SK-N-SH treated with all-trans-retinoic acid at 6 μM for 48 hours (cell line): ENCODE measurements around the gene HDAC4.

ENCODE experiments used
- ARNTL ChIP-seq: fragments of 450-650 bp; formaldehyde crosslinking; IDR thresholded peaks from 2 replicates; pipeline ENCODE4 v1.5.0; 2020; ENCODE audit warnings: low read depth, mild to moderate bottlenecking, moderate library complexity, borderline replicate concordance
- ESRRG ChIP-seq: fragments of 250-450 bp; sonication (Bioruptor Pico); IDR thresholded peaks from 2 replicates; pipeline ENCODE4 v1.6.1; 2021; ENCODE audit warnings: mild to moderate bottlenecking
- GLIS3 ChIP-seq: fragments of 250-450 bp; sonication (Bioruptor Pico); IDR thresholded peaks from 2 replicates; pipeline ENCODE4 v1.5.0; 2020; ENCODE audit warnings: mild to moderate bottlenecking, moderate library complexity
- ISL1 ChIP-seq: fragments of 250-450 bp; sonication (Bioruptor Pico); IDR thresholded peaks from 2 replicates; pipeline ENCODE4 v2.1.2; 2022; ENCODE audit warnings: mild to moderate bottlenecking, moderate library complexity
- OSR1 ChIP-seq: fragments of 250-450 bp; sonication (Bioruptor Pico); IDR thresholded peaks from 2 replicates; pipeline ENCODE4 v1.8.0; 2022; ENCODE audit warnings: moderate library complexity, mild to moderate bottlenecking, inconsistent platforms
- PPARA ChIP-seq: fragments of 250-450 bp; sonication (Bioruptor Pico); IDR thresholded peaks from 2 replicates; pipeline ENCODE4 v1.5.0; 2020; ENCODE audit warnings: mild to moderate bottlenecking, borderline replicate concordance
- RARB ChIP-seq: fragments of 250-450 bp; sonication (Bioruptor Pico); IDR thresholded peaks from 2 replicates; pipeline ENCODE4 v1.8.0; 2021; ENCODE audit warnings: mild to moderate bottlenecking, moderate library complexity
- SNAI2 ChIP-seq: fragments of 250-450 bp; sonication (Bioruptor Pico); IDR thresholded peaks from 2 replicates; pipeline ENCODE4 v1.5.0; 2020; ENCODE audit warnings: mild to moderate bottlenecking, moderate library complexity
- ZFP30 ChIP-seq: fragments of 450-650 bp; formaldehyde crosslinking; IDR thresholded peaks from 2 replicates; pipeline ENCODE4 v1.5.0; 2022; ENCODE audit warnings: mild to moderate bottlenecking, moderate library complexity
- ZNF565 ChIP-seq: fragments of 450-650 bp; formaldehyde crosslinking; conservative IDR thresholded peaks from 2 replicates; pipeline ENCODE4 v1.5.0; 2020; ENCODE audit warnings: low read depth, mild to moderate bottlenecking, moderate library complexity
- ZNF70 ChIP-seq: fragments of 450-650 bp; formaldehyde crosslinking; IDR thresholded peaks from 2 replicates; pipeline ENCODE4 v1.5.0; 2020; ENCODE audit warnings: mild to moderate bottlenecking, moderate library complexity
- TF ChIP-seq, protein P1 (sequence below): fragments of 250-450 bp; sonication (Bioruptor Pico); IDR thresholded peaks from 2 replicates; pipeline ENCODE4 v1.5.1; 2021; ENCODE audit warnings: mild to moderate bottlenecking, moderate library complexity
- TF ChIP-seq, protein P2 (sequence below): fragments of 250-450 bp; sonication (Bioruptor Pico); IDR thresholded peaks from 2 replicates; pipeline ENCODE4 v1.8.0; 2020; ENCODE audit warnings: mild to moderate bottlenecking, moderate library complexity, borderline replicate concordance
- TF ChIP-seq, protein P3 (sequence below): fragments of 250-450 bp; sonication (Bioruptor Pico); IDR thresholded peaks from 2 replicates; pipeline ENCODE4 v1.8.0; 2021; ENCODE audit warnings: low read depth, mild to moderate bottlenecking, moderate library complexity, borderline replicate concordance

DNA sequence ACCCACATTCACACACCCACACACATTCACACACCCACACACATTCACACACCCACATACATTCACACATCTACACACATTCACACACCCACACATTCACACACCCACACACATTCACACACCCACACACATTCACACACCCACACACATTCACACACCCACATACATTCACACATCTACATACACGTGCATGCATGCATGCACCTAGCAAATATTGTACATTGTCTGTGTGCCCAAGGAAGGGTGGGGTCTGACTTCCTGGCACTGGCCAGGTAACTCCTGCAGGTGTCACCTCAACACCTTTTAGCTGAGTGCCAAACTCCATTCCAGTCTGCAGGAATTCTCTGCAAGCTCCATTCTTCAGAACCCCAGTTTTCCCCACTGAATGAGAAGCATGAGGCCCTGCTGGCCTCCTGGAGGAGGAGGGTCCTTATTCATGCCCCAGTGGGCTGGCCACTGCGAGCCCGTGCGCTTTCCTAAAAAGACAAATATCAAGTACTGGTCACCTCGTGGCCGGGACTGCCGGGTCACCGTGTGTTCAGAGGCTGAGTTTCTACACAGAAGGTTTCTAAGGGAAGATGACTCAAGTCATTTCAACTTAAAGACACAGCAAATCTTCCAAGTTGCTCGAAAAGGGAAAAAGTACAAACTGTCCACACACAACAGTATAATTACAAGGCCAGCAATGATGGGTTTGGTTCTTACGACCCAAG is 131.5 kb downstream of the HDAC4 start:
- TF ChIP-seq, protein P1, sequence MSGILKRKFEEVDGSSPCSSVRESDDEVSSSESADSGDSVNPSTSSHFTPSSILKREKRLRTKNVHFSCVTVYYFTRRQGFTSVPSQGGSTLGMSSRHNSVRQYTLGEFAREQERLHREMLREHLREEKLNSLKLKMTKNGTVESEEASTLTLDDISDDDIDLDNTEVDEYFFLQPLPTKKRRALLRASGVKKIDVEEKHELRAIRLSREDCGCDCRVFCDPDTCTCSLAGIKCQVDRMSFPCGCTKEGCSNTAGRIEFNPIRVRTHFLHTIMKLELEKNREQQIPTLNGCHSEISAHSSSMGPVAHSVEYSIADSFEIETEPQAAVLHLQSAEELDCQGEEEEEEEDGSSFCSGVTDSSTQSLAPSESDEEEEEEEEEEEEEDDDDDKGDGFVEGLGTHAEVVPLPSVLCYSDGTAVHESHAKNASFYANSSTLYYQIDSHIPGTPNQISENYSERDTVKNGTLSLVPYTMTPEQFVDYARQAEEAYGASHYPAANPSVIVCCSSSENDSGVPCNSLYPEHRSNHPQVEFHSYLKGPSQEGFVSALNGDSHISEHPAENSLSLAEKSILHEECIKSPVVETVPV (CRISPR knock-in tag) = no peak
- no peak for TF ChIP-seq ESRRG (CRISPR knock-in tag)
- no peak for TF ChIP-seq ISL1 (CRISPR knock-in tag)
- TF ChIP-seq ZFP30 = no peak
- TF ChIP-seq SNAI2 (CRISPR knock-in tag) = no peak
- no peak for TF ChIP-seq ARNTL (CRISPR knock-in tag)
- no peak for TF ChIP-seq ZNF70 (CRISPR knock-in tag)
- TF ChIP-seq, protein P2, sequence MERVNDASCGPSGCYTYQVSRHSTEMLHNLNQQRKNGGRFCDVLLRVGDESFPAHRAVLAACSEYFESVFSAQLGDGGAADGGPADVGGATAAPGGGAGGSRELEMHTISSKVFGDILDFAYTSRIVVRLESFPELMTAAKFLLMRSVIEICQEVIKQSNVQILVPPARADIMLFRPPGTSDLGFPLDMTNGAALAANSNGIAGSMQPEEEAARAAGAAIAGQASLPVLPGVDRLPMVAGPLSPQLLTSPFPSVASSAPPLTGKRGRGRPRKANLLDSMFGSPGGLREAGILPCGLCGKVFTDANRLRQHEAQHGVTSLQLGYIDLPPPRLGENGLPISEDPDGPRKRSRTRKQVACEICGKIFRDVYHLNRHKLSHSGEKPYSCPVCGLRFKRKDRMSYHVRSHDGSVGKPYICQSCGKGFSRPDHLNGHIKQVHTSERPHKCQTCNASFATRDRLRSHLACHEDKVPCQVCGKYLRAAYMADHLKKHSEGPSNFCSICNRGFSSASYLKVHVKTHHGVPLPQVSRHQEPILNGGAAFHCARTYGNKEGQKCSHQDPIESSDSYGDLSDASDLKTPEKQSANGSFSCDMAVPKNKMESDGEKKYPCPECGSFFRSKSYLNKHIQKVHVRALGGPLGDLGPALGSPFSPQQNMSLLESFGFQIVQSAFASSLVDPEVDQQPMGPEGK = no peak
- TF ChIP-seq GLIS3 = no peak
- TF ChIP-seq RARB = no peak
- TF ChIP-seq, protein P3, sequence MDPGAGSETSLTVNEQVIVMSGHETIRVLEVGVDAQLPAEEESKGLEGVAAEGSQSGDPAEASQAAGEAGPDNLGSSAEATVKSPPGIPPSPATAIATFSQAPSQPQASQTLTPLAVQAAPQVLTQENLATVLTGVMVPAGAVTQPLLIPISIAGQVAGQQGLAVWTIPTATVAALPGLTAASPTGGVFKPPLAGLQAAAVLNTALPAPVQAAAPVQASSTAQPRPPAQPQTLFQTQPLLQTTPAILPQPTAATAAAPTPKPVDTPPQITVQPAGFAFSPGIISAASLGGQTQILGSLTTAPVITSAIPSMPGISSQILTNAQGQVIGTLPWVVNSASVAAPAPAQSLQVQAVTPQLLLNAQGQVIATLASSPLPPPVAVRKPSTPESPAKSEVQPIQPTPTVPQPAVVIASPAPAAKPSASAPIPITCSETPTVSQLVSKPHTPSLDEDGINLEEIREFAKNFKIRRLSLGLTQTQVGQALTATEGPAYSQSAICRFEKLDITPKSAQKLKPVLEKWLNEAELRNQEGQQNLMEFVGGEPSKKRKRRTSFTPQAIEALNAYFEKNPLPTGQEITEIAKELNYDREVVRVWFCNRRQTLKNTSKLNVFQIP (CRISPR knock-in tag) = no peak
- TF ChIP-seq OSR1 (CRISPR knock-in tag) = no peak
- TF ChIP-seq ZNF565 (CRISPR knock-in tag) = no peak
- TF ChIP-seq PPARA (CRISPR knock-in tag) = no peak
